Gastrocnemius medialis (tissue), 4 donors: ENCODE results near the gene NELFB. TPM values are rescaled to one million over a fixed set of nuclear protein-coding genes. Genes with fewer than 3 reads are reported as not detected.
A peak's percentile ranks its signal among the peaks of the same experiment; 100 is the strongest.

Source experiments
- ATAC-seq, 2 donors: fragments of 150-250 bp; one replicate each; pipeline ENCODE4 v1.9.1; 2016
- DNase-seq, 2 donors: peaks; one replicate each; pipeline ENCODE4 v3.0.0-alpha.2; 2019
- H3K27ac ChIP-seq, 4 donors: fragments of 200-600 bp; sonication (generic); 1 replicate in 1 of 4; 2 replicates in 3 of 4; pipeline ENCODE4 v1.5.1; 2016 to 2018; ENCODE audit warnings: mild to moderate bottlenecking in 2 of 4, moderate library complexity in 1 of 4
- H3K27me3 ChIP-seq, 3 donors: fragments of 200-600 bp; sonication (generic) in 2 of 3; 1 replicate in 1 of 3; 2 replicates in 2 of 3; pipeline versions ENCODE4 v1.5.1 to v1.6.0; 2016 to 2019; ENCODE audit warnings: mild to moderate bottlenecking in 1 of 3, moderate library complexity in 1 of 3
- H3K36me3 ChIP-seq, 2 donors: fragments of 200-600 bp; sonication (generic) in 1 of 2; one replicate each; pipeline ENCODE4 v1.5.1; 2017 to 2018
- H3K4me1 ChIP-seq, 2 donors: fragments of 200-600 bp; sonication (generic) in 1 of 2; one replicate each; pipeline ENCODE4 v1.5.1; 2016 to 2017; ENCODE audit warnings: mild to moderate bottlenecking in 2 of 2
- H3K4me3 ChIP-seq, 4 donors: fragments of 200-600 bp; sonication (generic) in 3 of 4; 1 replicate in 1 of 4; 2 replicates in 3 of 4; pipeline ENCODE4 v1.5.1; 2016 to 2019; ENCODE audit warnings: mild to moderate bottlenecking in 2 of 4
- H3K9me3 ChIP-seq, 3 donors: fragments of 200-600 bp; sonication (generic) in 2 of 3; 1 replicate in 1 of 3; 2 replicates in 2 of 3; pipeline ENCODE4 v1.5.1; 2016 to 2019
- CTCF ChIP-seq, 5 experiments: fragments of 450-650 bp in 3 of 5; fragments of 200-600 bp in 2 of 5; sonication (generic) in 2 of 5; IDR thresholded peaks in 4 of 5; conservative IDR thresholded peaks in 1 of 5; 1 replicate in 4 of 5; 2 replicates in 1 of 5; pipeline ENCODE4 v1.5.1; 2016 to 2019; ENCODE audit warnings: antibody characterized with exemption in 5 of 5, mild to moderate bottlenecking in 3 of 5, moderate library complexity in 3 of 5
- POLR2A ChIP-seq, 2 donors: fragments of 450-650 bp; IDR thresholded peaks; one replicate each; pipeline ENCODE4 v1.6.1; 2017; ENCODE audit warnings: antibody characterized with exemption in 2 of 2, mild to moderate bottlenecking in 2 of 2, moderate library complexity in 2 of 2
- in situ Hi-C, 4 donors: fragments of 200-750 bp; cut with MboI; loops; one replicate each; pipeline versions ENCODE4 v1.15.0 to v1.8.0; 2017; ENCODE audit warnings: low sequenced_read_pairs in 4 of 4
- intact Hi-C: fragments of 100-400 bp; cut with DNase I; formaldehyde crosslinking; loops from one replicate; pipeline ENCODE4 v1.15.1; 2023; ENCODE audit warnings: low total_unique reads
- total RNA-seq, 4 donors: library from RNA; depleted of rRNA; stranded (reverse); fragments of >200 nt; gene quantifications; one replicate each; pipeline versions ENCODE4 v1.1.0 to v1.2.3, GENCODE V29; 2016

NELFB gene
- total RNA-seq, result 10 to 100 TPM; 21.6 to 61.5 (median 39.4) TPM

GRCh38 chr9:137254624-137255447 is at the start of gene NELFB:
NELFB (plus strand) TSS chr9:137255327.
- Histone ChIP-seq H3K36me3 (peaks cover 0 to 26% of the 10 kb centered on the region in 2 donors), H3K4me1 (peaks cover 22 to 29% of the 10 kb centered on the region in 2 donors), H3K27me3 (no peaks in the 10 kb centered on the region), H3K4me3 (peak within 1 kb of the TSS; percentile 77 to 99 (median 92)), H3K9me3 (no peaks in the 10 kb centered on the region), H3K27ac (peak within 1 kb of the TSS; percentile 68 to 91 (median 81))
- TF ChIP-seq POLR2A (IDR thresholded peaks at IDR 0.05) (peak; percentile 71 to 79), CTCF (IDR thresholded peaks at IDR 0.05 in 4 of 5, conservative IDR thresholded peaks at IDR 0.05 in 1 of 5) (peak in 3 of 5 experiments; percentile 8 to 36 (median 28))
- intact Hi-C loops, result loop anchor here (1.0 kb wide), 2 partner anchors 14 to 32 kb away; partner anchors contain the start of gene TUBB4B
- DNase-seq (peak; percentile 79 to 85), ATAC-seq (peak; percentile 91 to 94)
- in situ Hi-C loops, result no loop called here

- ATAC-seq, result no peak
- no peaks in the 10 kb centered on the region for H3K36me3 ChIP-seq
- intact Hi-C loops, result no loop called here
- no peak for TF ChIP-seq POLR2A (IDR thresholded peaks at IDR 0.05)
- TF ChIP-seq CTCF (IDR thresholded peaks at IDR 0.05 in 4 of 5, conservative IDR thresholded peaks at IDR 0.05 in 1 of 5), result no peak
- no peak overlapping the region for H3K27ac ChIP-seq
- peak overlapping the region; percentile 75 to 97 (median 90) for H3K4me3 ChIP-seq
- in situ Hi-C loops, result no loop called here
- no peaks in the 10 kb centered on the region for H3K9me3 ChIP-seq
- no peak for DNase-seq
- no peaks in the 10 kb centered on the region for H3K27me3 ChIP-seq
- peaks cover 43 to 46% of the 10 kb centered on the region in 2 donors for H3K4me1 ChIP-seq
Observed at GRCh38 chr9:137206602-137207001, 48.5 kb upstream of the NELFB start.

GRCh38 chr9:137211532-137211931 is 43.6 kb upstream of the NELFB start:
- Histone ChIP-seq H3K27me3 (no peaks in the 10 kb centered on the region), H3K36me3 (no peaks in the 10 kb centered on the region), H3K4me3 (no peak overlapping the region), H3K27ac (no peak overlapping the region), H3K4me1 (peaks cover 4 to 5% of the 10 kb centered on the region in 2 donors), H3K9me3 (no peaks in the 10 kb centered on the region)
- ATAC-seq (no peak), DNase-seq (no peak)
- intact Hi-C loops (no loop called here), in situ Hi-C loops (loop anchor here in 1 of 4 donors (10.0 kb wide), 1 partner anchor 87 kb away; no protein-coding TSS in a partner anchor)
- TF ChIP-seq POLR2A (IDR thresholded peaks at IDR 0.05) (no peak), CTCF (IDR thresholded peaks at IDR 0.05 in 4 of 5, conservative IDR thresholded peaks at IDR 0.05 in 1 of 5) (no peak)

GRCh38 chr9:137212520-137212919 is 42.6 kb upstream of the NELFB start:
- in situ Hi-C loops, result loop anchor here in 1 of 4 donors (10.0 kb wide), 1 partner anchor 88 kb away; no protein-coding TSS in a partner anchor
- ATAC-seq, result no peak

More at GRCh38 chr9:137212520-137212919, 42.6 kb upstream of the NELFB start:
- peaks cover 6 to 7% of the 10 kb centered on the region in 2 donors for H3K4me1 ChIP-seq
- TF ChIP-seq CTCF (IDR thresholded peaks at IDR 0.05 in 4 of 5, conservative IDR thresholded peaks at IDR 0.05 in 1 of 5) (no peak), POLR2A (IDR thresholded peaks at IDR 0.05) (no peak)
- H3K9me3 ChIP-seq, result no peaks in the 10 kb centered on the region
- DNase-seq, result no peak
- no peaks in the 10 kb centered on the region for H3K36me3 ChIP-seq
- no peak overlapping the region for H3K27ac ChIP-seq
- no peaks in the 10 kb centered on the region for H3K27me3 ChIP-seq
- H3K4me3 ChIP-seq, result no peak overlapping the region
- intact Hi-C loops, result no loop called here
